HFFc6 (cell line): ENCODE data around the gene GPC5. TPM values are rescaled to one million over a fixed set of nuclear protein-coding genes. Genes with fewer than 3 reads are reported as not detected.

Experiments
- DNase-seq: peaks from one replicate; pipeline ENCODE4 v3.0.0-alpha.2; 2018
- H3K27ac Mint-ChIP-seq: 2 replicates; pipeline ENCODE4 v1.8.0; 2020; ENCODE audit warnings: mild to moderate bottlenecking, mixed read lengths
- H3K27me3 Mint-ChIP-seq: 2 replicates; pipeline ENCODE4 v1.8.0; 2021; ENCODE audit warnings: mild to moderate bottlenecking, moderate library complexity, mixed read lengths; ENCODE audit not compliant: insufficient read depth
- H3K36me3 Mint-ChIP-seq: 2 replicates; pipeline ENCODE4 v1.8.0; 2021; ENCODE audit warnings: low read depth, mixed read lengths
- H3K4me1 Mint-ChIP-seq: 2 replicates; pipeline ENCODE4 v1.8.0; 2020; ENCODE audit warnings: low read depth, mixed read lengths
- H3K4me3 Mint-ChIP-seq: 2 replicates; pipeline ENCODE4 v1.8.0; 2020; ENCODE audit warnings: mild to moderate bottlenecking, moderate library complexity, mixed read lengths
- H3K9me3 Mint-ChIP-seq: 2 replicates; pipeline ENCODE4 v1.8.0; 2020; ENCODE audit warnings: mild to moderate bottlenecking, mixed read lengths
- total RNA-seq, 6 experiments: library from RNA; stranded (reverse); fragmentation: NEBNext Ultra II Directional; extraction: Animal tissue kit (Norgen Biotek cat#: 25700); gene quantifications; 2 replicates in 1 of 6; 3 replicates in 5 of 6; pipeline ENCODE4 v1.2.3, GENCODE V29; 2021
- TF ChIP-seq, protein P1 (sequence below): fragments of 200-600 bp; sonication (generic); IDR thresholded peaks from 2 replicates; pipeline ENCODE4 v1.5.0; 2021; ENCODE audit warnings: antibody characterized with exemption, mild to moderate bottlenecking

GPC5 gene
- total RNA-seq, 6 experiments from 2014 or later: 0.06 TPM; not detected in 5

DNA sequence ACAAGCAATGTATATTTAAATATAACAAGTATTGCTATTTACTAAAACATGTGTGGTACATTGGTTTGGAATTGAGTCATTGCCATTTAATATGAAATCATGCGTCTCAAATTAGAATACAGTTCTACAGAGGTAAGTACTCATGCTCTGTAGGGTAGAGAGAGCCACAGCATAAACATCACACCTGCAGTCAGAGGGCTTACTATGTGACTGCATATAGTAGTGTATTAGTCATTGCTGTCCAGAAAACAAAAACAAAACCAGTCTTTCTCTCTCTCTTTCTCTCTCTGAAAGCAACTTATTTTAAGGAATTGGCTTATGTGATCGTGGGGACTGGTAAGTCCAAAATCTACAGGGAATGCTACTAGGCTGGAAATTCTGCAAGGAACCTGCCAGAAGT, 370.3 kb downstream of the GPC5 start:
- H3K27ac Mint-ChIP-seq: no peak overlapping the region
- no peaks in the 10 kb centered on the region for H3K4me1 Mint-ChIP-seq
- H3K9me3 Mint-ChIP-seq: peaks cover 26% of the 10 kb centered on the region
- DNase-seq: no peak
- TF ChIP-seq, protein P1, sequence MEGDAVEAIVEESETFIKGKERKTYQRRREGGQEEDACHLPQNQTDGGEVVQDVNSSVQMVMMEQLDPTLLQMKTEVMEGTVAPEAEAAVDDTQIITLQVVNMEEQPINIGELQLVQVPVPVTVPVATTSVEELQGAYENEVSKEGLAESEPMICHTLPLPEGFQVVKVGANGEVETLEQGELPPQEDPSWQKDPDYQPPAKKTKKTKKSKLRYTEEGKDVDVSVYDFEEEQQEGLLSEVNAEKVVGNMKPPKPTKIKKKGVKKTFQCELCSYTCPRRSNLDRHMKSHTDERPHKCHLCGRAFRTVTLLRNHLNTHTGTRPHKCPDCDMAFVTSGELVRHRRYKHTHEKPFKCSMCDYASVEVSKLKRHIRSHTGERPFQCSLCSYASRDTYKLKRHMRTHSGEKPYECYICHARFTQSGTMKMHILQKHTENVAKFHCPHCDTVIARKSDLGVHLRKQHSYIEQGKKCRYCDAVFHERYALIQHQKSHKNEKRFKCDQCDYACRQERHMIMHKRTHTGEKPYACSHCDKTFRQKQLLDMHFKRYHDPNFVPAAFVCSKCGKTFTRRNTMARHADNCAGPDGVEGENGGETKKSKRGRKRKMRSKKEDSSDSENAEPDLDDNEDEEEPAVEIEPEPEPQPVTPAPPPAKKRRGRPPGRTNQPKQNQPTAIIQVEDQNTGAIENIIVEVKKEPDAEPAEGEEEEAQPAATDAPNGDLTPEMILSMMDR: no peak
- H3K27me3 Mint-ChIP-seq: no peaks in the 10 kb centered on the region
- H3K4me3 Mint-ChIP-seq: no peak overlapping the region
- H3K36me3 Mint-ChIP-seq: no peaks in the 10 kb centered on the region; the same call in 1 of the 2 replicates

DNA sequence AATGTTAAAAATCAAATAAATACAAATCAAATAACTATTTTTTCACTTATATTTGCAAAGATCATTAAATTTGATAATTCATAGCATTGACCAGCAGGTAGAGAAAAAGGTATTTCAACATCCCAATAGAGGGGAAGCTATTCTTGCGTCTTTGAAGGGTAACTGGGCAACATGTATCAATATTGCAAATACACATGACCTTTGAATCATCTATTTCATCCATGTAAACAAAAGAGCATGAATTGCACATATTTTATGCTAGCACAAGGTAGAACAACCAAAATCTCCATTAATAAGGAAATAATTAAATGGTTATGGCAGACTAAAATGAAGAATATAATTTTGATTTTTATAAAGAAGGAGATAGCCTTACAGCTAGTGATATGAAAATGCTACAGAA, 372.8 kb downstream of the GPC5 start:
- H3K9me3 Mint-ChIP-seq: peaks cover 22% of the 10 kb centered on the region
- DNase-seq: no peak
- no peaks in the 10 kb centered on the region for H3K36me3 Mint-ChIP-seq
- H3K4me3 Mint-ChIP-seq: no peak overlapping the region
- H3K4me1 Mint-ChIP-seq: no peaks in the 10 kb centered on the region
- no peak overlapping the region for H3K27ac Mint-ChIP-seq
- no peaks in the 10 kb centered on the region for H3K27me3 Mint-ChIP-seq
- TF ChIP-seq, protein P1: no peak

DNA sequence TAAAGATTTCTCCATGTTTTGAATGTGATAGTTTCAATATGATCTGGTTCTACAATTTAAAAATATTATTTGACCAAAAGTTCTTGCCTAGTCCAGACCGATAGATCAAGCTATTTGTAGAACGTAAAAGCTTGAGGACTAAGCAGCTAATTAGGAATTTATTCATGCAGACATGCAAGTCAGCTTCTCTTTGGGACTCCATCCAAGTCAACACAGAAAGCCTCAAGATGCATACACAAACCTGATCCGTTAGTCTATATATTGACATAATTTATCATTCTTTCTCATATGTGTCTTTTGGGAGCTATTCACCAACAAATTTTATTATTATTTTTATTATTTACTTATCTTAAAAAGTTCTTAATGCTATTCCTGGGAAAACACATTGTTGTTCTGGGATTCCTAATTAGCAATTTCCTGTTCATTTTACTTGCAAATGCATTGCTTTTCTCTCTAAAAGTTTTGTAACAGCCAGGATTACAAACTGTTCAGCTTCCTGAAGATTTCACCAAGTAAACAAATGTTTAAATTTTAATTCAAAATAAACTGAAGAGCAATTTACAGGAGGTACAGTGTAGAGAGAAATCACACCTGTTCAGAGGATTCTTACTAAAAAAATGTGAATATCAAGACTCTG, 375.3 kb downstream of the GPC5 start:
- H3K4me3 Mint-ChIP-seq: no peak overlapping the region
- no peaks in the 10 kb centered on the region for H3K27me3 Mint-ChIP-seq
- H3K27ac Mint-ChIP-seq: no peak overlapping the region
- no peaks in the 10 kb centered on the region for H3K36me3 Mint-ChIP-seq
- DNase-seq: no peak
- H3K9me3 Mint-ChIP-seq: peaks cover 22% of the 10 kb centered on the region
- TF ChIP-seq, protein P1: no peak
- H3K4me1 Mint-ChIP-seq: no peaks in the 10 kb centered on the region

- Mint-ChIP-seq H3K4me1 (no peaks in the 10 kb centered on the region), H3K36me3 (no peaks in the 10 kb centered on the region), H3K27ac (no peak overlapping the region), H3K27me3 (no peaks in the 10 kb centered on the region), H3K4me3 (no peak overlapping the region), H3K9me3 (peaks cover 22% of the 10 kb centered on the region)
- TF ChIP-seq, protein P1: no peak
- no peak for DNase-seq
These were observed 376.0 kb downstream of the GPC5 start for GRCh38 chr13:91774397-91774796.

GRCh38 chr13:91776611-91777193, 378.3 kb downstream of the GPC5 start:
- no peak for DNase-seq
- no peaks in the 10 kb centered on the region for H3K36me3 Mint-ChIP-seq
- TF ChIP-seq, protein P1: no peak
- no peak overlapping the region for H3K4me3 Mint-ChIP-seq
- H3K9me3 Mint-ChIP-seq: peaks cover 13% of the 10 kb centered on the region
- H3K27me3 Mint-ChIP-seq: no peaks in the 10 kb centered on the region
- no peaks in the 10 kb centered on the region for H3K4me1 Mint-ChIP-seq
- H3K27ac Mint-ChIP-seq: no peak overlapping the region
